ENCODE data around the gene SPNS2.

DNA sequence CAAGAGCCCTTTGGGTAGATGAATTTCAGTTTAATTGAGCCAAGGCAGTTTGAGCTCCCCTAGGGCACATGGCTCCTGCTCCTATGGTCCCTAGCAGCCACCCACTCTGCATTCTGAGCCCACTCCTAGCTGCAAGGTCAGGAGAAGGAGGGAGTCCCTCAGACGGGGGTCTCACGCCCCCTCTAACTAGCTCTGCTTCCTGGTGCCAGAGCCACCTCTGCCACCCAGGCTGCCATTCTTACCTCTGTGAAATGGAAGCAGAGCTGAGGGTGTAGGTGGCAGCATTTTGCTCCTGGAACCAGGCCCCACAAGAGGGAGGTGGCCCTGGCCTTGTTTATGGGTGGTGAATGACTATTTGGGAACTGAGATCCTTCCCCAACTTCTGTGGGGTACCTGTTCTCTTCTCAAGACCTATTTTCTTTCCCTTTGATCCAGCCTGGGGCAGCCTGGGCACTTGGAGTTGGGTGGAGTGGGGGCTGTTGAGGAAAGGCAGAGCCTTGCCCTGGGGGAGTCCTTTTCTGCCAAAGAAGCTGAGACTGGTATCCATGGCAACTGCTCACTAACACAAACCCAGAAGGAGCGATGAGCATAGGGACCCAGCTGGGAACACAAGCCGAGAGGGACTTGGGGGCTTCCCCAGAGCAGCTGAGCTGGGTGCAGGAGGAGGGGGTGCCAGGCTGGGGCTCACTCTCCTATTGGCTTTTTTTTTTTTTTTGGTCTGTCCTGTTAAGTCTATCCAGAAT lies 4.8 kb downstream of the SPNS2 start:
- TF ChIP-seq, protein P1, sequence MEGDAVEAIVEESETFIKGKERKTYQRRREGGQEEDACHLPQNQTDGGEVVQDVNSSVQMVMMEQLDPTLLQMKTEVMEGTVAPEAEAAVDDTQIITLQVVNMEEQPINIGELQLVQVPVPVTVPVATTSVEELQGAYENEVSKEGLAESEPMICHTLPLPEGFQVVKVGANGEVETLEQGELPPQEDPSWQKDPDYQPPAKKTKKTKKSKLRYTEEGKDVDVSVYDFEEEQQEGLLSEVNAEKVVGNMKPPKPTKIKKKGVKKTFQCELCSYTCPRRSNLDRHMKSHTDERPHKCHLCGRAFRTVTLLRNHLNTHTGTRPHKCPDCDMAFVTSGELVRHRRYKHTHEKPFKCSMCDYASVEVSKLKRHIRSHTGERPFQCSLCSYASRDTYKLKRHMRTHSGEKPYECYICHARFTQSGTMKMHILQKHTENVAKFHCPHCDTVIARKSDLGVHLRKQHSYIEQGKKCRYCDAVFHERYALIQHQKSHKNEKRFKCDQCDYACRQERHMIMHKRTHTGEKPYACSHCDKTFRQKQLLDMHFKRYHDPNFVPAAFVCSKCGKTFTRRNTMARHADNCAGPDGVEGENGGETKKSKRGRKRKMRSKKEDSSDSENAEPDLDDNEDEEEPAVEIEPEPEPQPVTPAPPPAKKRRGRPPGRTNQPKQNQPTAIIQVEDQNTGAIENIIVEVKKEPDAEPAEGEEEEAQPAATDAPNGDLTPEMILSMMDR (conservative IDR thresholded peaks at IDR 0.05; ENCODE audit: low read depth in 2 of 2) = no peak
- TF ChIP-seq POLR2AphosphoS5 (IDR thresholded peaks at IDR 0.05; ENCODE audit: low read depth) (no peak), JUNB (IDR thresholded peaks at IDR 0.05; ENCODE audit: unreplicated experiment) (no peak), EZH2 (IDR thresholded peaks at IDR 0.05; ENCODE audit: low read depth, unreplicated experiment) (no peak)
- TF ChIP-seq, protein P2, sequence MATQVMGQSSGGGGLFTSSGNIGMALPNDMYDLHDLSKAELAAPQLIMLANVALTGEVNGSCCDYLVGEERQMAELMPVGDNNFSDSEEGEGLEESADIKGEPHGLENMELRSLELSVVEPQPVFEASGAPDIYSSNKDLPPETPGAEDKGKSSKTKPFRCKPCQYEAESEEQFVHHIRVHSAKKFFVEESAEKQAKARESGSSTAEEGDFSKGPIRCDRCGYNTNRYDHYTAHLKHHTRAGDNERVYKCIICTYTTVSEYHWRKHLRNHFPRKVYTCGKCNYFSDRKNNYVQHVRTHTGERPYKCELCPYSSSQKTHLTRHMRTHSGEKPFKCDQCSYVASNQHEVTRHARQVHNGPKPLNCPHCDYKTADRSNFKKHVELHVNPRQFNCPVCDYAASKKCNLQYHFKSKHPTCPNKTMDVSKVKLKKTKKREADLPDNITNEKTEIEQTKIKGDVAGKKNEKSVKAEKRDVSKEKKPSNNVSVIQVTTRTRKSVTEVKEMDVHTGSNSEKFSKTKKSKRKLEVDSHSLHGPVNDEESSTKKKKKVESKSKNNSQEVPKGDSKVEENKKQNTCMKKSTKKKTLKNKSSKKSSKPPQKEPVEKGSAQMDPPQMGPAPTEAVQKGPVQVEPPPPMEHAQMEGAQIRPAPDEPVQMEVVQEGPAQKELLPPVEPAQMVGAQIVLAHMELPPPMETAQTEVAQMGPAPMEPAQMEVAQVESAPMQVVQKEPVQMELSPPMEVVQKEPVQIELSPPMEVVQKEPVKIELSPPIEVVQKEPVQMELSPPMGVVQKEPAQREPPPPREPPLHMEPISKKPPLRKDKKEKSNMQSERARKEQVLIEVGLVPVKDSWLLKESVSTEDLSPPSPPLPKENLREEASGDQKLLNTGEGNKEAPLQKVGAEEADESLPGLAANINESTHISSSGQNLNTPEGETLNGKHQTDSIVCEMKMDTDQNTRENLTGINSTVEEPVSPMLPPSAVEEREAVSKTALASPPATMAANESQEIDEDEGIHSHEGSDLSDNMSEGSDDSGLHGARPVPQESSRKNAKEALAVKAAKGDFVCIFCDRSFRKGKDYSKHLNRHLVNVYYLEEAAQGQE (IDR thresholded peaks at IDR 0.05; ENCODE audit: unreplicated experiment) = no peak

All from GM23338 (cell line).